HL-60 (cell line): ENCODE data around the gene CHCHD6.

Experiments used
- GABPA ChIP-seq: IDR thresholded peaks from 2 replicates; pipeline ENCODE4 v1.6.1; 2012; ENCODE audit warnings: low read depth
- POLR2AphosphoS5 ChIP-seq: IDR thresholded peaks from 2 replicates; pipeline ENCODE4 v1.6.1; 2012; ENCODE audit warnings: low read depth
- SPI1 ChIP-seq: IDR thresholded peaks from 2 replicates; pipeline ENCODE4 v1.6.1; 2012; ENCODE audit warnings: low read depth, mild to moderate bottlenecking, borderline replicate concordance
- TF ChIP-seq, protein P1 (sequence below): IDR thresholded peaks from one replicate; pipeline ENCODE4 v1.5.1; 2011; ENCODE audit warnings: low read length, control low read depth, inconsistent platforms; ENCODE audit not compliant: insufficient read depth
- TF ChIP-seq, protein P2 (sequence below): IDR thresholded peaks from 2 replicates; pipeline ENCODE4 v1.6.1; 2012; ENCODE audit warnings: low read depth; ENCODE audit not compliant: insufficient replicate concordance

DNA sequence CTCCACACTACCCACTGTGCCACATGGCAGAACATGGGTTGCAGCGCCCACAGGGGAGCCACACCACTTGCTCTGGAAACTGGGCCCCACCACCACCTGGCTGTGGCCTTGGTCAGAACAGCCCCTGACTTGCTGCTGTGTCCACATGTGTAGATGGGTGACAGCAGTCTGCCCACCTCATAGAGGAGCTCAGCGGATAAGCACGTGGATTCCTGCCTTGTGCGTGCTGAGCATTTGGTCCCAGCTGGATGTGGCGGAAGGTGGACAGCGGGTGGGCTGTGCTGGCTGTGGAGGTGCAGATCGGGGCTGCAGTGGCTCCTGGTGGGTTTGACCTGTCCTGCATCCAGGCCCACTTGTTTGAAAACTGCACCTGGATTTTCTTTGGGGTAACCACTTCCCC lies 272.9 kb downstream of the CHCHD6 start:
- TF ChIP-seq, protein P1, sequence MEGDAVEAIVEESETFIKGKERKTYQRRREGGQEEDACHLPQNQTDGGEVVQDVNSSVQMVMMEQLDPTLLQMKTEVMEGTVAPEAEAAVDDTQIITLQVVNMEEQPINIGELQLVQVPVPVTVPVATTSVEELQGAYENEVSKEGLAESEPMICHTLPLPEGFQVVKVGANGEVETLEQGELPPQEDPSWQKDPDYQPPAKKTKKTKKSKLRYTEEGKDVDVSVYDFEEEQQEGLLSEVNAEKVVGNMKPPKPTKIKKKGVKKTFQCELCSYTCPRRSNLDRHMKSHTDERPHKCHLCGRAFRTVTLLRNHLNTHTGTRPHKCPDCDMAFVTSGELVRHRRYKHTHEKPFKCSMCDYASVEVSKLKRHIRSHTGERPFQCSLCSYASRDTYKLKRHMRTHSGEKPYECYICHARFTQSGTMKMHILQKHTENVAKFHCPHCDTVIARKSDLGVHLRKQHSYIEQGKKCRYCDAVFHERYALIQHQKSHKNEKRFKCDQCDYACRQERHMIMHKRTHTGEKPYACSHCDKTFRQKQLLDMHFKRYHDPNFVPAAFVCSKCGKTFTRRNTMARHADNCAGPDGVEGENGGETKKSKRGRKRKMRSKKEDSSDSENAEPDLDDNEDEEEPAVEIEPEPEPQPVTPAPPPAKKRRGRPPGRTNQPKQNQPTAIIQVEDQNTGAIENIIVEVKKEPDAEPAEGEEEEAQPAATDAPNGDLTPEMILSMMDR, result no peak
- TF ChIP-seq POLR2AphosphoS5 (no peak), GABPA (no peak), SPI1 (no peak)
- TF ChIP-seq, protein P2, sequence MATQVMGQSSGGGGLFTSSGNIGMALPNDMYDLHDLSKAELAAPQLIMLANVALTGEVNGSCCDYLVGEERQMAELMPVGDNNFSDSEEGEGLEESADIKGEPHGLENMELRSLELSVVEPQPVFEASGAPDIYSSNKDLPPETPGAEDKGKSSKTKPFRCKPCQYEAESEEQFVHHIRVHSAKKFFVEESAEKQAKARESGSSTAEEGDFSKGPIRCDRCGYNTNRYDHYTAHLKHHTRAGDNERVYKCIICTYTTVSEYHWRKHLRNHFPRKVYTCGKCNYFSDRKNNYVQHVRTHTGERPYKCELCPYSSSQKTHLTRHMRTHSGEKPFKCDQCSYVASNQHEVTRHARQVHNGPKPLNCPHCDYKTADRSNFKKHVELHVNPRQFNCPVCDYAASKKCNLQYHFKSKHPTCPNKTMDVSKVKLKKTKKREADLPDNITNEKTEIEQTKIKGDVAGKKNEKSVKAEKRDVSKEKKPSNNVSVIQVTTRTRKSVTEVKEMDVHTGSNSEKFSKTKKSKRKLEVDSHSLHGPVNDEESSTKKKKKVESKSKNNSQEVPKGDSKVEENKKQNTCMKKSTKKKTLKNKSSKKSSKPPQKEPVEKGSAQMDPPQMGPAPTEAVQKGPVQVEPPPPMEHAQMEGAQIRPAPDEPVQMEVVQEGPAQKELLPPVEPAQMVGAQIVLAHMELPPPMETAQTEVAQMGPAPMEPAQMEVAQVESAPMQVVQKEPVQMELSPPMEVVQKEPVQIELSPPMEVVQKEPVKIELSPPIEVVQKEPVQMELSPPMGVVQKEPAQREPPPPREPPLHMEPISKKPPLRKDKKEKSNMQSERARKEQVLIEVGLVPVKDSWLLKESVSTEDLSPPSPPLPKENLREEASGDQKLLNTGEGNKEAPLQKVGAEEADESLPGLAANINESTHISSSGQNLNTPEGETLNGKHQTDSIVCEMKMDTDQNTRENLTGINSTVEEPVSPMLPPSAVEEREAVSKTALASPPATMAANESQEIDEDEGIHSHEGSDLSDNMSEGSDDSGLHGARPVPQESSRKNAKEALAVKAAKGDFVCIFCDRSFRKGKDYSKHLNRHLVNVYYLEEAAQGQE, result no peak
